Measurements from ENCODE around the gene ATG9B.

DNA sequence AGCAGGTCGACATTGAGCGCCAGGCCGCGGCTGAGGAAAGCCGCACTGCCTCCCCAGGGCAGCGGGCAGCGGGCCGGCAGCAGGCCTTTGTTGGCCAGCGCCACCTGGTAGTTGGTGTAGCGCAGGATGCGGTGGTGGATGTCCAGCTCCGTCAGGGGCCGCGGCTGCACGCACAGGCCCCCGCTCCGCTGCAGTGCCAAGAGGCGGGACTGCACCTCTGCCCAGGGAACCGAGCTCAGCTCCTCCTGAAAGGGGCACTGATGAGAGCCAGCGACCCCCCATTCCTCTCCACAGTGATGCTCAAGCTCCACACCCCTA, 5.2 kb downstream of the ATG9B start:
- TF ChIP-seq, protein P1, sequence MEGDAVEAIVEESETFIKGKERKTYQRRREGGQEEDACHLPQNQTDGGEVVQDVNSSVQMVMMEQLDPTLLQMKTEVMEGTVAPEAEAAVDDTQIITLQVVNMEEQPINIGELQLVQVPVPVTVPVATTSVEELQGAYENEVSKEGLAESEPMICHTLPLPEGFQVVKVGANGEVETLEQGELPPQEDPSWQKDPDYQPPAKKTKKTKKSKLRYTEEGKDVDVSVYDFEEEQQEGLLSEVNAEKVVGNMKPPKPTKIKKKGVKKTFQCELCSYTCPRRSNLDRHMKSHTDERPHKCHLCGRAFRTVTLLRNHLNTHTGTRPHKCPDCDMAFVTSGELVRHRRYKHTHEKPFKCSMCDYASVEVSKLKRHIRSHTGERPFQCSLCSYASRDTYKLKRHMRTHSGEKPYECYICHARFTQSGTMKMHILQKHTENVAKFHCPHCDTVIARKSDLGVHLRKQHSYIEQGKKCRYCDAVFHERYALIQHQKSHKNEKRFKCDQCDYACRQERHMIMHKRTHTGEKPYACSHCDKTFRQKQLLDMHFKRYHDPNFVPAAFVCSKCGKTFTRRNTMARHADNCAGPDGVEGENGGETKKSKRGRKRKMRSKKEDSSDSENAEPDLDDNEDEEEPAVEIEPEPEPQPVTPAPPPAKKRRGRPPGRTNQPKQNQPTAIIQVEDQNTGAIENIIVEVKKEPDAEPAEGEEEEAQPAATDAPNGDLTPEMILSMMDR (IDR thresholded peaks at IDR 0.05) = no peak
- TF ChIP-seq POLR2A (IDR thresholded peaks at IDR 0.05) = no peak
